Fibroblast of the aortic adventitia (primary cell): ENCODE data around the gene NFU1. TPM values are rescaled to one million over a fixed set of nuclear protein-coding genes. Genes with fewer than 3 reads are reported as not detected.
"Not testable (repeated sequence)": the region's sequence is repeated elsewhere in the genome, so short reads cannot be mapped to it uniquely, and the experiment has no call there.

Experiments
- DNase-seq: peaks from one replicate; pipeline ENCODE4 v3.0.0-alpha.2; 2010; ENCODE audit warnings: low read depth
- H3K4me3 ChIP-seq: 2 replicates; pipeline ENCODE4 v1.5.1; 2011; ENCODE audit warnings: low read depth, mild to moderate bottlenecking, control low read depth, low read length, moderate library complexity
- CTCF ChIP-seq: IDR thresholded peaks from 2 replicates; pipeline ENCODE4 v1.5.1; 2011; ENCODE audit warnings: mild to moderate bottlenecking, low read length, control low read depth, inconsistent platforms; ENCODE audit not compliant: insufficient read depth
- total RNA-seq: library from RNA; depleted of rRNA; stranded (reverse); fragments of >200 nt; gene quantifications from 2 replicates; pipeline ENCODE4 v1.2.3, GENCODE V29; 2012; ENCODE audit warnings: low replicate concordance

Gene NFU1
- total RNA-seq, 1 donor, result 54.0 TPM

DNA sequence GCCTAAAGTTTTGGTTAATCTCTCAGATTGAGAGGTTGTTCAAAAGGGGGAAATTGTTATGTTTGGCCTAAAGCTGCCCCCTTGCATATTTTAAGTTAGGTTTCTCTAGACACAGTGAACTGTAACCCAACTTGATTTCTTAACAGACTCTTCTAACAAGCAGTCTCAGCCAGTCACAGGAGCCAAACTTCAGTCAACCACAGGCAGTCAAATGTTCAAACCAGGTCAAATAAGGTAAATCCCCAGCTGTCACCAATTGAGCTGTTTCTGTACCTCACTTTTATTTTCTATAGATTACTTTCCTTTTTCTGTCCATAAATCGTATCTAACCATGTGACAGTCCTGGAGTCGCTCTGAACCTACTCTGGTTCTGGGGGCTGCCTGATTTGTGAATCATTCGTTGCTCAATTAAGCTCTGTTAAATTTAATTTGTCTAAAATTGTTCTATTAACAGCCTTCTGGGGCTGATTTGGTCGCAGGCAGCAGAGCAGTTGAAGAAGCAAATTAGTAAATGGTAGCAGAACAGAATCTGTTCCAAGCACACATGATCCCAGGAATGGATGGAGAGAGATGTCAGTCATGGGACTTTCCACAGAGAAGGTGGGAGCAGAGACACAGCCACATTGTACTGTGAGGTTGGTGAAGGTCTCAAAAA, 16.4 kb upstream of the NFU1 start:
- no peak for DNase-seq
- no peak overlapping the region for H3K4me3 ChIP-seq
- no peak for TF ChIP-seq CTCF

- no peak overlapping the region for H3K4me3 ChIP-seq
- TF ChIP-seq CTCF, result no peak
- DNase-seq, result no peak
Measured at GRCh38 chr2:69452687-69453086, 15.5 kb upstream of the NFU1 start.

DNA sequence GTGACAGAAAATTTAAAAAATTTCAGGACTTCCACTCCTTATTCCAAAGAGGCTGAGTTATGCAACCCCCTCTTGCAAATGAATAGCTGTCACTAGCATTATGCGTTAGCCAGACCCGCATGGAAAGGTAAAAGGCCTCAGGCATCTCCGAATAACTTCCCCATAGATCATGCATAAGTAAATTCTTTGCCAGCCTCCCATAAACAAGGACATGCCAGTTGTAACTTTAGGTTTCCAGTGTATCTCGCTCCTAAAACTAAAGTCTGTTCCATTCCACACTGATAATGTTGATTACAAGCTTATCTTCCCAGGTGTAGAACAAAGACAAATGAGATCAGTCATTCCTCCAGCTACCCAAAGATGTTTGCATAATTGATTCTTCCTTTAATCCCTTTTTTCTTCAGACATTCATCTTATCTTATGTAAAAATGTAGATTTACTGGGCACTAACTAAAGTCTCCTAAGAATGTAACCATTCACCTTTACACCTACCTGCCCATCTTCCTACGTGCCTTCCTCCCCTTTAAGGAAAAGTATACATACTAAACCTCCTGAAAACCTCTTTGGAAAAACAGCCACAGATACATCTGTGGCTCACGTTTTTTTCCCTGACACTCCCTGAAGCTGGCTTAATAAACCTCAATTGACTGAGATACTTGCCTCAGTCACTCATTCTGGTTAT, 13.6 kb upstream of the NFU1 start:
- no peak for DNase-seq
- no peak overlapping the region for H3K4me3 ChIP-seq
- TF ChIP-seq CTCF, result no peak

- TF ChIP-seq CTCF, result no peak
- no peak overlapping the region for H3K4me3 ChIP-seq
- DNase-seq, result peak; percentile 48
Measured at GRCh38 chr2:69449906-69450305, 12.7 kb upstream of the NFU1 start.

GRCh38 chr2:69443673-69444072, 6.4 kb upstream of the NFU1 start:
- H3K4me3 ChIP-seq, DNase-seq: not testable (repeated sequence)

- DNase-seq, H3K4me3 ChIP-seq: not testable (repeated sequence)
Measured at GRCh38 chr2:69439499-69439898, 2.3 kb upstream of the NFU1 start.

DNA sequence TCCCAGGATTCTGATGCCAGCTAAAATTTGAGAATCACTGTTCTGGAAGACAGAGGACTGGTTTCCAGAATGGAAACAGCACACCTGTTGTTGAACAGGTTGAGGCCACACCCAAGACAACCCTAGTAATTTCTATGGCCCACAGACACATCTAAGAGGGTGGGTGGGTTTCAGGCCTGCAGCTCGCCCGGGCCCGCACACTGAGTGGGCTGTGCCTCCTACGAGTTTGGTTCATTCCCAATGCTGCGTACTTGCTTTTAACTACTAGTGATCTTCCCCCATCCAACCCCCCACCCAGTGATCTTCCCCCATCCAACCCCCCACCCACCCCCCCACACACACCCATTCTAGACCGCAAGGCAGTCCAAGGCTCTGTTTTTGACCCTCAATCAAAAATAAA, 1.3 kb upstream of the NFU1 start:
- TF ChIP-seq CTCF, result no peak
- no peak for DNase-seq
- H3K4me3 ChIP-seq, result no peak overlapping the region

DNA sequence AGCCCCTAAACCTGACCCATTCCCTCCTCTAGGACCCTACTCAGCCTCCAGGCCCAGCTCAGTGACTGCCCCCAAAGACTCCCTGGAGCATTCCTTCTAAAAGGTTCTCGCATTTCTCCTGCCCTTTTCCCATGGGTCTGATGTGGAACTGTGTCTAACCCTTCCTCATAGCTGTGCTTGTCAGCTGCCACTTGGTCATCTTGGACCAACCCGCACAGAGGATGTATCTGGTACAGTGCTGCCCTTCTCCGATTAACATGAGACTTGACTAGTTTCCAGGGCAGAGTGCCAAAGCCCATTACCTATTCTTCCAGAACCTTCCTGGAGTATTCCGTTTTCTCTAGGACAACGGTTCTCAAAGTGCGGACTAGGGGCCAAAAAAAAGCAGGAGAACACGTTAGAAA, 518 bp upstream of the NFU1 start:
- no peak for TF ChIP-seq CTCF
- H3K4me3 ChIP-seq, result peak overlapping the region; percentile 88
- no peak for DNase-seq
